Calu3 (cell line): ENCODE measurements around the gene USP40. TPM values are rescaled to one million over a fixed set of nuclear protein-coding genes. Genes with fewer than 3 reads are reported as not detected.
"Not testable (repeated sequence)": the region's sequence is repeated elsewhere in the genome, so short reads cannot be mapped to it uniquely, and the experiment has no call there.

Source experiments
- BruUV-seq: library from RNA; stranded (reverse); fragments of 400-500 nt; replicated peaks from 2 replicates; lab custom pipeline; 2021; lab: Mats Ljungman, UMichigan
- CTCF ChIA-PET: fragments of 300-600 bp; sonication (Branson Sonifier 250); formaldehyde crosslinking; loops from one replicate; lab custom pipeline; 2022; ENCODE audit warnings: antibody characterized with exemption; lab: Charles Lee
- DNase-seq: peaks from one replicate; pipeline ENCODE4 v3.0.0; 2022
- H3K27ac Mint-ChIP-seq: one replicate; pipeline ENCODE4 v1.8.0; 2022; ENCODE audit warnings: mixed read lengths; ENCODE audit not compliant: unreplicated experiment
- H3K27me3 Mint-ChIP-seq: one replicate; pipeline ENCODE4 v1.8.0; 2022; ENCODE audit warnings: mixed read lengths; ENCODE audit not compliant: unreplicated experiment
- H3K36me3 Mint-ChIP-seq: one replicate; pipeline ENCODE4 v1.8.0; 2022; ENCODE audit warnings: mild to moderate bottlenecking, moderate library complexity, mixed read lengths; ENCODE audit not compliant: insufficient read depth, unreplicated experiment
- H3K4me1 Mint-ChIP-seq: one replicate; pipeline ENCODE4 v1.8.0; 2022; ENCODE audit warnings: mild to moderate bottlenecking, low read depth, mixed read lengths; ENCODE audit not compliant: unreplicated experiment
- H3K4me3 Mint-ChIP-seq: one replicate; pipeline ENCODE4 v1.8.0; 2022; ENCODE audit warnings: mild to moderate bottlenecking, low read depth, moderate library complexity, mixed read lengths; ENCODE audit not compliant: unreplicated experiment
- H3K9me3 Mint-ChIP-seq: one replicate; pipeline ENCODE4 v1.8.0; 2022; ENCODE audit warnings: low read depth, mixed read lengths; ENCODE audit not compliant: unreplicated experiment
- intact Hi-C: fragments of 100-400 bp; cut with micrococcal nuclease; formaldehyde crosslinking; loops from one replicate; pipeline ENCODE4 v1.10.0; 2022; ENCODE audit not compliant: unreplicated experiment
- total RNA-seq: library from RNA; stranded (reverse); gene quantifications from 2 replicates; pipeline ENCODE4 v1.2.3, GENCODE V29; 2022
- TF ChIP-seq, protein P1 (sequence below): fragments of 200-600 bp; IDR thresholded peaks from one replicate; pipeline ENCODE4 v1.8.0; 2022; ENCODE audit warnings: antibody characterized with exemption; ENCODE audit not compliant: unreplicated experiment

USP40 gene
- total RNA-seq, 1 experiment from 2014 or later, result 44.2 TPM

DNA sequence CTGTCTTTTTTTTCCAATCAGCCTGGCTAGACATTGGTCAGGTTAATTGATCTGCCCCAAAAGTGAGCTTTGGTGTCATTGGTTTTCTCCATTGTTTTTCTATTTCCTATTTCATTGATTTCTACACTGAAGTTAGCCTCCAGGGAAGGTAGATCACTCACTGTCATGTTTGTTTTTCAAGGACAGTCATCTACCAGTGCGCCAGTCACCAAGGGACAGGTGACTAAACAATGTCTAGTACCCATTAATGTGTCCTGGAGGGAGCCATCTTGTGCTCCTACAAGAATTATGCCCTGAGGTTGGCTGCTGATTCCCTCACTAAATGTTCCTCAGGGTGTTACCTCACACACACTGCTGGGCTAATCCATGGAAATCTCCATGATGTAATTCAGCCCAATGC is 17.6 kb upstream of the USP40 start:
- CTCF ChIA-PET, result no interaction called here
- intact Hi-C loops, result no loop called here
- no TSS peak for BruUV-seq
- no peak for DNase-seq
- TF ChIP-seq, protein P1, sequence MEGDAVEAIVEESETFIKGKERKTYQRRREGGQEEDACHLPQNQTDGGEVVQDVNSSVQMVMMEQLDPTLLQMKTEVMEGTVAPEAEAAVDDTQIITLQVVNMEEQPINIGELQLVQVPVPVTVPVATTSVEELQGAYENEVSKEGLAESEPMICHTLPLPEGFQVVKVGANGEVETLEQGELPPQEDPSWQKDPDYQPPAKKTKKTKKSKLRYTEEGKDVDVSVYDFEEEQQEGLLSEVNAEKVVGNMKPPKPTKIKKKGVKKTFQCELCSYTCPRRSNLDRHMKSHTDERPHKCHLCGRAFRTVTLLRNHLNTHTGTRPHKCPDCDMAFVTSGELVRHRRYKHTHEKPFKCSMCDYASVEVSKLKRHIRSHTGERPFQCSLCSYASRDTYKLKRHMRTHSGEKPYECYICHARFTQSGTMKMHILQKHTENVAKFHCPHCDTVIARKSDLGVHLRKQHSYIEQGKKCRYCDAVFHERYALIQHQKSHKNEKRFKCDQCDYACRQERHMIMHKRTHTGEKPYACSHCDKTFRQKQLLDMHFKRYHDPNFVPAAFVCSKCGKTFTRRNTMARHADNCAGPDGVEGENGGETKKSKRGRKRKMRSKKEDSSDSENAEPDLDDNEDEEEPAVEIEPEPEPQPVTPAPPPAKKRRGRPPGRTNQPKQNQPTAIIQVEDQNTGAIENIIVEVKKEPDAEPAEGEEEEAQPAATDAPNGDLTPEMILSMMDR, result no peak
- no peaks in the 10 kb centered on the region for H3K36me3 Mint-ChIP-seq
- no peak overlapping the region for H3K4me3 Mint-ChIP-seq
- no peak overlapping the region for H3K27ac Mint-ChIP-seq
- H3K27me3 Mint-ChIP-seq, result no peaks in the 10 kb centered on the region
- no peaks in the 10 kb centered on the region for H3K9me3 Mint-ChIP-seq
- no peaks in the 10 kb centered on the region for H3K4me1 Mint-ChIP-seq

DNA sequence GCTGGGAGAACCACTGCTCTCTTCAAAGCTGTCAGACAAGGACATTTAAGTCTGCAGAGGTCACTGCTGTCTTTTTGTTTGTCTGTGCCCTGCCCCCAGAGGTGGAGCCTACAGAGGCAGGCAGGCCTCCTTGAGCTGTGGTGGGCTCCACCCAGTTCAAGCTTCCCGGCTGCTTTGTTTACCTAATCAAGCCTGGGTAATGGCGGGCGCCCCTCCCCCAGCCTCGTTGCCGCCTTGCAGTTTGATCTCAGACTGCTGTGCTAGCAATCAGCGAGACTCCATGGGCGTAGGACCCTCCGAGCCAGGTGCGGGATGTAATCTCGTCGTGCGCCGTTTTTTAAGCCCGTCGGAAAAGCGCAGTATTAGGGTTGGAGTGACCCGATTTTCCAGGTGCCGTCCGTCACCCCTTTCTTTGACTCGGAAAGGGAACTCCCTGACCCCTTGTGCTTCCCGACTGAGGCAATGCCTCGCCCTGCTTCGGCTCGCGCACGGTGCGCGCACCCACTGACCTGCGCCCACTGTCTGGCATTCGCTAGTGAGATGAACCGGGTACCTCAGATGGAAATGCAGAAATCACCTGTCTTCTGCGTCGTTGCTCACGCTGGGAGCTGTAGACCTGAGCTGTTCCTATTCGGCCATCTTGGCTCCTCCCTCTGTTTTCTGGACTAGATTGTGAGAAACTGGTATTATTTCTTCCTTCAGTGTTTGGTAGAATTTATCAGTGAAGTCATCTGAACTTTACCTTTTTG is 16.8 kb upstream of the USP40 start:
- H3K27ac Mint-ChIP-seq, BruUV-seq, H3K9me3 Mint-ChIP-seq, H3K4me1 Mint-ChIP-seq, DNase-seq, H3K36me3 Mint-ChIP-seq, H3K27me3 Mint-ChIP-seq, intact Hi-C loops, H3K4me3 Mint-ChIP-seq: not testable (repeated sequence)
- CTCF ChIA-PET, result interaction anchor here (1.2 kb wide), 1 partner anchor 14 kb away, joined by 3 read pairs; no protein-coding TSS in a partner anchor

DNA sequence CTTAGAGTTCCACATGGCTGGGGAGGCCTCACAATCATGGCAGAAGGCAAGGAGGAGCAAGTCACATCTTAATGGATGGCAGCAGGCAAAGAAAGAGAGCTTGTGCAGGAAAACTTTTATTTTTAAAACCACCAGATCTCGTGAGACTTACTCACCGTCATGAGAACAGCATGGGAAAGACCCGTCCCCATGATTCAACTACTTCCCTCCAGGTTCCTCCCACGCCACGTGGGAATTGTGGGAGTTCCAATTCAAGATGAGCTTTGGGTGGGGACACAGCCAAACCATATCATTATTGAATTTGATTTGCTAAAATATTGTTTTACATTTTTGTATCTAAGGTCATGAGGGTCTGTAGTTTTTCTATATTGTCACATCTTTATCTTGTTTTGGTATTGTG is 10.8 kb upstream of the USP40 start:
- intact Hi-C loops, H3K27ac Mint-ChIP-seq, CTCF ChIA-PET, H3K4me1 Mint-ChIP-seq, H3K4me3 Mint-ChIP-seq, H3K27me3 Mint-ChIP-seq, DNase-seq, H3K9me3 Mint-ChIP-seq, H3K36me3 Mint-ChIP-seq, BruUV-seq: not testable (repeated sequence)

DNA sequence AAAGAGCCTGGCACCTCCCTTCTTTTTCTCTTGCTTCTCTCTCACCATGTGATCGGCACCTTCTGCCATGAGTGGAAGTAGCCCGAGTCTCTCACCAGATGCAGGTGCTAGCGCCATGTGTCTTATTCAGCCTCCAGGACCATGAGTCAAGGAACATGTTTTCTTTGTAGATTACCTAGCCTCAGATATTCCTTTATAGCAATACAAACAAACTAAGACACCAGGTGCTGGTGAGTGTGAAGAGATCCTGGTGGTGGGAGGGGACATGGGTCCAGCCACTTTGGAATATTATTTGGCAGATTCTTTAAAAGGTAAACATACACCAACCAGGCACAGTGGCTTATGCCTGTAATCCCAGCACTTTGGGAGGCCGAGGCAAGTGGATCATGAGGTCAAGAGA is 5.9 kb upstream of the USP40 start:
- H3K4me3 Mint-ChIP-seq, result no peak overlapping the region
- no TSS peak for BruUV-seq
- no peaks in the 10 kb centered on the region for H3K9me3 Mint-ChIP-seq
- intact Hi-C loops, result no loop called here
- H3K27me3 Mint-ChIP-seq, result no peaks in the 10 kb centered on the region
- CTCF ChIA-PET, result interaction anchor here (0.7 kb wide), 1 partner anchor 16 kb away, joined by 5 read pairs; no protein-coding TSS in a partner anchor
- TF ChIP-seq, protein P1, result no peak
- no peak overlapping the region for H3K27ac Mint-ChIP-seq
- DNase-seq, result no peak
- H3K36me3 Mint-ChIP-seq, result no peaks in the 10 kb centered on the region
- H3K4me1 Mint-ChIP-seq, result no peaks in the 10 kb centered on the region

DNA sequence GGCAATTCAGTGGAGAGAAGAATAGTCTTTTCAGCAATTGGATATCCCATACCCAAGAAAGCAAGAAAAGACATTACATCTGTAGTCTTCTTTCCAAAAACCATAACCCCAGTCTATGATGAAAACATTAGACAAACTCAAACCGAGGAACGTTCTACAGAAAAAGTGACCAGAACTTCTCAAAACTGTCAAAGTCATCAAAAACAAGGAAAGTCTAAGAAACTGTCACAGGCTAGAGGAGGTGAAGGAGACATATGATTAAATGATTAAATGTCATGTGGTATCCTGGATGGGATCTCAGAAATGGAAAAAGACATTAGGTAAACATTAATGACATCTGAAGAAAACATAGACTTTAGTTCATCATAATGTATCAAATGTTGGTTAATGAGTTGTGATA is 4.9 kb upstream of the USP40 start:
- H3K4me1 Mint-ChIP-seq, result no peaks in the 10 kb centered on the region
- intact Hi-C loops, result no loop called here
- no peak overlapping the region for H3K4me3 Mint-ChIP-seq
- BruUV-seq, result no TSS peak
- H3K27ac Mint-ChIP-seq, result no peak overlapping the region
- CTCF ChIA-PET, result no interaction called here
- peaks cover 4% of the 10 kb centered on the region for H3K36me3 Mint-ChIP-seq
- no peak for DNase-seq
- no peaks in the 10 kb centered on the region for H3K9me3 Mint-ChIP-seq
- H3K27me3 Mint-ChIP-seq, result no peaks in the 10 kb centered on the region
- TF ChIP-seq, protein P1, result no peak
